ENCODE results near the gene ALKBH7. TPM values are rescaled to one million over a fixed set of nuclear protein-coding genes. Genes with fewer than 3 reads are reported as not detected.

ALKBH7 gene
- total and polyA plus RNA-seq, 2 of the 13 experiments (the other 11 are each of a cell fraction or from before 2014, with no cell fraction given) = 29.6 to 45.9 TPM

DNA sequence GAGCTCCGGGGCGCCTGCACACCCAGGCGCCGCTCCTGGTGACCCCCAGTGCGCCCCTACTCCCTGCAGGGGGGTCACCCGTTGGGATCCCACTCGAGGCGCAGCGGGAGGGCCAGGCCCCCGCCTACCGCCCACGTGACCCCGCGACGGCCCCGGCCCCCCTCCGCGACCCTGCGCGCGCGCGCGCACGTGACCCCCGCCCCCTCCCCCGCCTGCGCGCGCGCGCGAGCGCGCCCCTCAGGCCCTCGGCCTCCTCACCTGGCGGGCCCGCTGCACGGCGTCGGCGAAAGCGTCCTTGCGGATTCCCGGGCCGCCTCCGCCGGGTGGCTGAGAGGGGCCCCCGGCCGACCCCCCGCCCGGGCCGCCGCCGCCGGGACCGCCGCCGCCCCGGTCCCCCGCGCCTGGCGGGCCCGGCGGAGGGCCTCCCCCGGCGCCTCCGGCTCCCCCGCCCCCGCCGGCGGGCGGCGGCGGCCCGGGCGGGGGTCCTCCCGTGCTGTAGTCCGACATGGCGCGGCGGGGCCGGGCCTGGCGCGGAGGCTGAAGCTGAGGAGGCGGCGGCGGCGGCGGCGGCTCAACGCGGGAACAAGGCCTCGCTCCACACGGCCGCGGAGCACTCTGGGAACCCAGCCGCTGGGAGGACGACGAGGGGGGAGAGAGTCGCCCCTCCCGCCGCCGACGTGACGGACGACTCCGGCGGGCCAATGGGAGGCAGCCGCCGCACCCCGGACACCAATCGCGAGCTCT lies 51.8 kb downstream of the ALKBH7 start, which contains the start of gene KHSRP (continued):
- TF ChIP-seq, protein P1, sequence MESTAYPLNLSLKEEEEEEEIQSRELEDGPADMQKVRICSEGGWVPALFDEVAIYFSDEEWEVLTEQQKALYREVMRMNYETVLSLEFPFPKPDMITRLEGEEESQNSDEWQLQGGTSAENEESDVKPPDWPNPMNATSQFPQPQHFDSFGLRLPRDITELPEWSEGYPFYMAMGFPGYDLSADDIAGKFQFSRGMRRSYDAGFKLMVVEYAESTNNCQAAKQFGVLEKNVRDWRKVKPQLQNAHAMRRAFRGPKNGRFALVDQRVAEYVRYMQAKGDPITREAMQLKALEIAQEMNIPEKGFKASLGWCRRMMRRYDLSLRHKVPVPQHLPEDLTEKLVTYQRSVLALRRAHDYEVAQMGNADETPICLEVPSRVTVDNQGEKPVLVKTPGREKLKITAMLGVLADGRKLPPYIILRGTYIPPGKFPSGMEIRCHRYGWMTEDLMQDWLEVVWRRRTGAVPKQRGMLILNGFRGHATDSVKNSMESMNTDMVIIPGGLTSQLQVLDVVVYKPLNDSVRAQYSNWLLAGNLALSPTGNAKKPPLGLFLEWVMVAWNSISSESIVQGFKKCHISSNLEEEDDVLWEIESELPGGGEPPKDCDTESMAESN (CRISPR knock-in tag; conservative IDR thresholded peaks at IDR 0.05) = 0 out of 2 replicates have a peak, but pooled peaks have one; percentile 7
- 0 out of 2 replicates have a peak, but pooled peaks have one; percentile 50 for TF ChIP-seq HOXD1 (CRISPR knock-in tag; IDR thresholded peaks at IDR 0.05)
- TF ChIP-seq SMARCE1 (IDR thresholded peaks at IDR 0.05; ENCODE audit: borderline replicate concordance) = no peak
- peak; percentile 44; the same call in 1 of the 2 replicates for TF ChIP-seq YEATS4 (CRISPR knock-in tag; IDR thresholded peaks at IDR 0.05; ENCODE audit: borderline replicate concordance)
- no peak for TF ChIP-seq JUND (CRISPR knock-in tag; IDR thresholded peaks at IDR 0.05)
- TF ChIP-seq MXI1 (IDR thresholded peaks at IDR 0.05; ENCODE audit: borderline replicate concordance, low read depth, low read length) = peak; percentile 55; the same call in 1 of the 3 replicates
- peak; percentile 7; the same call in 1 of the 2 replicates for TF ChIP-seq HDAC1 (CRISPR knock-in tag; IDR thresholded peaks at IDR 0.05)
- TF ChIP-seq RFXAP (CRISPR knock-in tag; IDR thresholded peaks at IDR 0.05; ENCODE audit: borderline replicate concordance) = peak; percentile 91
- TF ChIP-seq, protein P2, sequence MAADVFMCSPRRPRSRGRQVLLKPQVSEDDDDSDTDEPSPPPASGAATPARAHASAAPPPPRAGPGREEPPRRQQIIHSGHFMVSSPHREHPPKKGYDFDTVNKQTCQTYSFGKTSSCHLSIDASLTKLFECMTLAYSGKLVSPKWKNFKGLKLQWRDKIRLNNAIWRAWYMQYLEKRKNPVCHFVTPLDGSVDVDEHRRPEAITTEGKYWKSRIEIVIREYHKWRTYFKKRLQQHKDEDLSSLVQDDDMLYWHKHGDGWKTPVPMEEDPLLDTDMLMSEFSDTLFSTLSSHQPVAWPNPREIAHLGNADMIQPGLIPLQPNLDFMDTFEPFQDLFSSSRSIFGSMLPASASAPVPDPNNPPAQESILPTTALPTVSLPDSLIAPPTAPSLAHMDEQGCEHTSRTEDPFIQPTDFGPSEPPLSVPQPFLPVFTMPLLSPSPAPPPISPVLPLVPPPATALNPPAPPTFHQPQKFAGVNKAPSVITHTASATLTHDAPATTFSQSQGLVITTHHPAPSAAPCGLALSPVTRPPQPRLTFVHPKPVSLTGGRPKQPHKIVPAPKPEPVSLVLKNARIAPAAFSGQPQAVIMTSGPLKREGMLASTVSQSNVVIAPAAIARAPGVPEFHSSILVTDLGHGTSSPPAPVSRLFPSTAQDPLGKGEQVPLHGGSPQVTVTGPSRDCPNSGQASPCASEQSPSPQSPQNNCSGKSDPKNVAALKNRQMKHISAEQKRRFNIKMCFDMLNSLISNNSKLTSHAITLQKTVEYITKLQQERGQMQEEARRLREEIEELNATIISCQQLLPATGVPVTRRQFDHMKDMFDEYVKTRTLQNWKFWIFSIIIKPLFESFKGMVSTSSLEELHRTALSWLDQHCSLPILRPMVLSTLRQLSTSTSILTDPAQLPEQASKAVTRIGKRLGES (CRISPR knock-in tag; IDR thresholded peaks at IDR 0.05; ENCODE audit: borderline replicate concordance) = no peak
- peak; percentile 70; the same call in 1 of the 2 replicates for TF ChIP-seq GABPB1 (CRISPR knock-in tag; IDR thresholded peaks at IDR 0.05)
- TF ChIP-seq ZFY (CRISPR knock-in tag; IDR thresholded peaks at IDR 0.05) = peak; percentile 93
- TF ChIP-seq PHF20 (CRISPR knock-in tag; IDR thresholded peaks at IDR 0.05) = peak; percentile 32; the same call in 1 of the 2 replicates
- no peak for TF ChIP-seq SP2 (CRISPR knock-in tag; IDR thresholded peaks at IDR 0.05)
- no peak for TF ChIP-seq RORA (CRISPR knock-in tag; IDR thresholded peaks at IDR 0.05)
- TF ChIP-seq, protein P3, sequence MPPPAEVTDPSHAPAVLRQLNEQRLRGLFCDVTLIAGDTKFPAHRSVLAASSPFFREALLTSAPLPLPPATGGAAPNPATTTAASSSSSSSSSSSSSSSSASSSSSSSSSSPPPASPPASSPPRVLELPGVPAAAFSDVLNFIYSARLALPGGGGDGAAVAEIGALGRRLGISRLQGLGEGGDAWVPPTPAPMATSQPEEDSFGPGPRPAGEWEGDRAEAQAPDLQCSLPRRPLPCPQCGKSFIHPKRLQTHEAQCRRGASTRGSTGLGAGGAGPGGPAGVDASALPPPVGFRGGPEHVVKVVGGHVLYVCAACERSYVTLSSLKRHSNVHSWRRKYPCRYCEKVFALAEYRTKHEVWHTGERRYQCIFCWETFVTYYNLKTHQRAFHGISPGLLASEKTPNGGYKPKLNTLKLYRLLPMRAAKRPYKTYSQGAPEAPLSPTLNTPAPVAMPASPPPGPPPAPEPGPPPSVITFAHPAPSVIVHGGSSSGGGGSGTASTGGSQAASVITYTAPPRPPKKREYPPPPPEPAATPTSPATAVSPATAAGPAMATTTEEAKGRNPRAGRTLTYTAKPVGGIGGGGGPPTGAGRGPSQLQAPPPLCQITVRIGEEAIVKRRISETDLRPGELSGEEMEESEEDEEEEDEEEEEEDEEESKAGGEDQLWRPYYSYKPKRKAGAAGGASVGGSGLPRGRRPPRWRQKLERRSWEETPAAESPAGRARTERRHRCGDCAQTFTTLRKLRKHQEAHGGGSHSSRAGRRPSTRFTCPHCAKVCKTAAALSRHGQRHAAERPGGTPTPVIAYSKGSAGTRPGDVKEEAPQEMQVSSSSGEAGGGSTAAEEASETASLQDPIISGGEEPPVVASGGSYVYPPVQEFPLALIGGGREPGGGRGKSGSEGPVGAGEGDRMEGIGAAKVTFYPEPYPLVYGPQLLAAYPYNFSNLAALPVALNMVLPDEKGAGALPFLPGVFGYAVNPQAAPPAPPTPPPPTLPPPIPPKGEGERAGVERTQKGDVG (CRISPR knock-in tag; IDR thresholded peaks at IDR 0.05; ENCODE audit: borderline replicate concordance) = no peak
- no peak for TF ChIP-seq KLF13 (CRISPR knock-in tag; IDR thresholded peaks at IDR 0.05)
- no peak for TF ChIP-seq ZFAT (CRISPR knock-in tag; conservative IDR thresholded peaks at IDR 0.05)
- TF ChIP-seq TCF12 (IDR thresholded peaks at IDR 0.05) = no peak
- TF ChIP-seq TCF12 (CRISPR knock-in tag; IDR thresholded peaks at IDR 0.05) = no peak
- 0 out of 2 replicates have a peak, but pooled peaks have one; percentile 28 for TF ChIP-seq CBFB (CRISPR knock-in tag; IDR thresholded peaks at IDR 0.05)
- no peak for TF ChIP-seq ZNF652 (CRISPR knock-in tag; IDR thresholded peaks at IDR 0.05; ENCODE audit: borderline replicate concordance, low read depth)
- TF ChIP-seq ZFYVE20 (CRISPR knock-in tag; IDR thresholded peaks at IDR 0.05; ENCODE audit: borderline replicate concordance, low read depth) = no peak
